Kidney (tissue), 14 donors: ENCODE results near the gene RNF126. TPM values are rescaled to one million over a fixed set of nuclear protein-coding genes. Genes with fewer than 3 reads are reported as not detected.
"Not testable (repeated sequence)": the region's sequence is repeated elsewhere in the genome, so short reads cannot be mapped to it uniquely, and the experiment has no call there.

Experiments
- DNase-seq, 5 donors: peaks; one replicate each; pipeline ENCODE4 v3.0.0-alpha.2; 2013 to 2020
- FAIRE-seq: peaks from 2 replicates; lab custom pipeline; 2012; peaks lifted over from hg19 to GRCh38; lab: Jason Lieb, UNC
- H3K27ac ChIP-seq, 2 donors: one replicate each; pipeline ENCODE4 v1.7.0; 2013; ENCODE audit warnings: low read depth in 2 of 2, low read length in 2 of 2, inconsistent platforms in 1 of 2
- H3K27me3 ChIP-seq: one replicate; pipeline ENCODE4 v1.7.1; 2013; ENCODE audit warnings: low read length, inconsistent platforms; ENCODE audit not compliant: control insufficient read depth, insufficient read depth
- H3K36me3 ChIP-seq, 3 donors: one replicate each; pipeline versions ENCODE4 v1.7.0 to v1.7.1; 2013; ENCODE audit warnings: low read length in 3 of 3, control low read depth in 1 of 3, inconsistent platforms in 1 of 3; ENCODE audit not compliant: insufficient read depth in 3 of 3, control insufficient read depth in 2 of 3
- H3K4me1 ChIP-seq, 3 donors: one replicate each; pipeline versions ENCODE4 v1.7.0 to v1.7.1; 2013; ENCODE audit warnings: low read length in 3 of 3, inconsistent platforms in 1 of 3, low read depth in 1 of 3; ENCODE audit not compliant: control insufficient read depth in 2 of 3, insufficient read depth in 2 of 3
- H3K4me3 ChIP-seq, 3 donors: one replicate each; pipeline versions ENCODE4 v1.7.0 to v1.8.1; 2013; ENCODE audit warnings: low read length in 3 of 3, control low read depth in 1 of 3, inconsistent platforms in 1 of 3
- H3K9ac ChIP-seq, 3 donors: one replicate each; pipeline versions ENCODE4 v1.7.0 to v1.7.1; 2013; ENCODE audit warnings: low read length in 3 of 3, control low read depth in 1 of 3, inconsistent platforms in 1 of 3
- H3K9me3 ChIP-seq, 3 donors: one replicate each; pipeline versions ENCODE4 v1.7.0 to v1.7.1; 2013; ENCODE audit warnings: low read length in 3 of 3, control low read depth in 1 of 3, inconsistent platforms in 1 of 3; ENCODE audit not compliant: control insufficient read depth in 2 of 3, insufficient read depth in 1 of 3
- intact Hi-C: fragments of 100-400 bp; cut with DNase I; formaldehyde crosslinking; loops from one replicate; pipeline ENCODE4 v1.11.1; 2022
- polyA plus RNA-seq: library from polyadenylated mRNA; stranded (reverse); fragments of 350-450 nt; fragmentation: Illumina TruSeq; extraction: RNeasy Lipid Tissue Mini Kit (QIAGEN cat#74804); gene quantifications from one replicate; pipeline ENCODE4 v1.2.3, GENCODE V29; 2014; ENCODE audit warnings: low read depth, low replicate concordance; ENCODE audit not compliant: insufficient read depth
- total RNA-seq: library from RNA; stranded (reverse); fragmentation: NEBNext Ultra II Directional; extraction: Animal tissue kit (Norgen Biotek cat#: 25700); gene quantifications from one replicate; pipeline ENCODE4 v1.2.1, GENCODE V29; 2021
- TF ChIP-seq, protein P1 (sequence below): IDR thresholded peaks from 3 replicates; pipeline ENCODE4 v1.5.1; 2012; ENCODE audit warnings: mild to moderate bottlenecking, moderate library complexity, borderline replicate concordance; ENCODE audit not compliant: insufficient read depth; ENCODE audit errors: extremely low read depth
- donor health status: control.
- donor health status: control.
- donor health status: control.
- donor health status: control.
- donor health status: control.
- donor health status: DM: yes; HTN: yes; CAD: no.
- donor health status: Normal renal cell carcinoma (clear cell type).

RNF126 gene
- total and polyA plus RNA-seq, 2 donors from 2014 or later, result 33.3 to 38.0 TPM

DNA sequence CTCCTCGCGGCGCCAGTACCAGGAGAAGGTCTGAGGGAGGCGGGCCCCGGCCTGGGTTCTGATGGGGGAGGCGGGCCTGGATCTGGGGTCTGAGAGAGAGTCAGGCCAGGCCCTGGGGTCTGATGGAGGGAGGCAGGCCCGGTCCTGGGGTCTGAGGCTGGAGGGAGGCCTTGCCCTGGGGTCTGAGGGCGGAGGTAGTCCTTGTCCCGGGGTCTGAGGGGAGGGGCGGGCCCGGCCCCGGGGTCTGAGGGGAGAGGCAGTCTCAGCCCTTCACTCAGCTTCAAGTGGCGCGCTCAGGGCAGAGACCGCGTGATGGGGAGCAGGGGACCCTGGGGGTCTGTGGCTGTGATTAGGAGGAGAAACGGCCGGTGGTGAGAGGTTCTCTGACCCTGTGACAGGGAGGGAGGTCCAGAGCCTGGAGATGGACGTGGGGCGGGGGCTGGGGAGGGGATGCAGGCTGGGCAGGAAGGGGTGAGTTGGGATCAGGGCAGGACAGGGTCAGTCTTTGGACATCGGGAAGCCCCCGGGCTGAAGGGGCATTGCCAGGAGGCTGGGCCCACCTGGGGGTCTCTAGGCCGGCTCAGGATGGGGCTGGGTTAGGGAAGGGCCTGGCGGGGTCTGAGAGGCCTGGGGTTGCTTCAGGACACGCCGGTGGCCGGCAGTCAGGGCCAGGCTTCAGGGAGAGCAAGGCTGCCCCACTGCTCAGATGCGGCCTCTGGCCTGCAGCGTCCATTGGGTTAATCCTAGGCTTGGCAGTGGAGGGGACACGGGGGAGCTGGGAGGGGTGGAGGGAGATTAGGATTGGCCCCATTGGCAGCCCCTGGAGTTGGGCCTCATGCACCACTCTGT is 54.6 kb downstream of the RNF126 start:
- H3K9me3 ChIP-seq, result no peaks in the 10 kb centered on the region
- no peaks in the 10 kb centered on the region for H3K27me3 ChIP-seq
- intact Hi-C loops, result no loop called here
- no peaks in the 10 kb centered on the region for H3K36me3 ChIP-seq
- TF ChIP-seq, protein P1, sequence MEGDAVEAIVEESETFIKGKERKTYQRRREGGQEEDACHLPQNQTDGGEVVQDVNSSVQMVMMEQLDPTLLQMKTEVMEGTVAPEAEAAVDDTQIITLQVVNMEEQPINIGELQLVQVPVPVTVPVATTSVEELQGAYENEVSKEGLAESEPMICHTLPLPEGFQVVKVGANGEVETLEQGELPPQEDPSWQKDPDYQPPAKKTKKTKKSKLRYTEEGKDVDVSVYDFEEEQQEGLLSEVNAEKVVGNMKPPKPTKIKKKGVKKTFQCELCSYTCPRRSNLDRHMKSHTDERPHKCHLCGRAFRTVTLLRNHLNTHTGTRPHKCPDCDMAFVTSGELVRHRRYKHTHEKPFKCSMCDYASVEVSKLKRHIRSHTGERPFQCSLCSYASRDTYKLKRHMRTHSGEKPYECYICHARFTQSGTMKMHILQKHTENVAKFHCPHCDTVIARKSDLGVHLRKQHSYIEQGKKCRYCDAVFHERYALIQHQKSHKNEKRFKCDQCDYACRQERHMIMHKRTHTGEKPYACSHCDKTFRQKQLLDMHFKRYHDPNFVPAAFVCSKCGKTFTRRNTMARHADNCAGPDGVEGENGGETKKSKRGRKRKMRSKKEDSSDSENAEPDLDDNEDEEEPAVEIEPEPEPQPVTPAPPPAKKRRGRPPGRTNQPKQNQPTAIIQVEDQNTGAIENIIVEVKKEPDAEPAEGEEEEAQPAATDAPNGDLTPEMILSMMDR, result no peak
- no peak overlapping the region for H3K27ac ChIP-seq
- H3K4me1 ChIP-seq, result no peaks in the 10 kb centered on the region
- FAIRE-seq (no peak), DNase-seq (no peak)
- H3K4me3 ChIP-seq, result no peak overlapping the region
- no peak overlapping the region for H3K9ac ChIP-seq

DNA sequence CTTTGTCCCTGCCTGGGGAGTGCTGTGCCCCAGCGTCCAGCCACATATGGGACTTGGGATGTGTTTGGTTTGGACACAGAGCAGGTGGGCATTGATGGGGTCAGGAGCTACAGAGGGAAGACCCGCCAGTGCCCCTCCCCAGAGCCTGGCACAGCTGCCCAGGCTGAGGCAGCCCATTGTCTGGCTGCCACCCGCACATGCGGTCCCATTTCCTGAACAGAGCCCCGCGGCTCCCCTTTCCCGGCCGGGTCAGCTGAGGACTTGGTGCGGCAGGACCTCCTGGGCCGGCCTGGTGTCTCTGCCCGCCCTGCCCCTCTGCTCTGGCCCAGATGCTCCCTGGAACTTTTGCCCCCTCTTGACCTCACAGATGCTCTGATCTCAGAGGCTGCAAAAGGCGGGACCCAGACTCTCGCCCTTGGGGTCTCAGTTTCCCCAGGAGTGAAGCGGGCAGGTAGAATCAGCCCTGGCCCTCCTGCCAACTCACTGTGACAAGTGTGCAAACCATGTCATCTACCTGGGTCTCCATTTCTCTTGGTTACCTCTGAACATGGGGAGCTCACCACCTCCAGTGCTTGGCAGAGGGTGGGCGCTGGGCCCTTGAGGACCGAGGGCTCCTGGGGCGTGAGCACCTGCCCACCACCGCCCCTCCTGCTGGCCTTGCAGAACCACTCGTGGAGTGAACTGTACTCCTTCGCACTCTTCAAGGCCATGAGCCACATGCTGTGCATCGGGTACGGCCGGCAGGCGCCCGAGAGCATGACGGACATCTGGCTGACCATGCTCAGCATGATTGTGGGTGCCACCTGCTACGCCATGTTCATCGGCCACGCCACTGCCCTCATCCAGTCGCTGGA is 55.5 kb downstream of the RNF126 start:
- FAIRE-seq, result no peak

DNA sequence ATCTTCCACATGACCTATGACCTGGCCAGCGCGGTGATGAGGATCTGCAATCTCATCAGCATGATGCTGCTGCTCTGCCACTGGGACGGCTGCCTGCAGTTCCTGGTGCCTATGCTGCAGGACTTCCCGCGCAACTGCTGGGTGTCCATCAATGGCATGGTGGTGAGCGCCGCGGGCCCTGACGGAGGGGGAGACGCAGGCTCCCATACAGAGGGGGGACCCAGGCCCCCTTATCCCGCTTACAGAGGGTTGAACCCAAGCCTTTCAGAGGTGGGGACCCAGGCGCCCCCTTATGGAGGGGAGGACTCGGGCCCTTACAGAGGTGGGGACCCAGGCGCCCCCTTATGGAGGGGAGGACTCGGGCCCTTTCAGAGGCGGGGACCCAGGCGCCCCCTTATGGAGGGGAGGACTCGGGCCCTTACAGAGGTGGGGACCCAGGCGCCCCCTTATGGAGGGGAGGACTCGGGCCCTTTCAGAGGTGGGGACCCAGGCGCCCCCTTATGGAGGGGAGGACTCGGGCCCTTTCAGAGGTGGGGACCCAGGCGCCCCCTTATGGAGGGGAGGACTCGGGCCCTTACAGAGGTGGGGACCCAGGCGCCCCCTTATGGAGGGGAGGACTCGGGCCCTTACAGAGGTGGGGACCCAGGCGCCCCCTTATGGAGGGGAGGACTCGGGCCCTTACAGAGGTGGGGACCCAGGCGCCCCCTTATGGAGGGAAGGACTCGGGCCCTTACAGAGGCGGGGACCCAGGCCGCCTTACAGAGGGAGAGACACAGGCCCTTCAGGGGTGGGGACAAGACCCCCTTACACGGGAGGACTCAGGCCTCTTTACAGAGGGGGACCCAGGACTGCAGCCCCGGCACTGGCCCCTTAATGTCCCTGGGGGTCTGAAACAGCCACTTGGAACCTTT is 57.7 kb downstream of the RNF126 start:
- H3K27ac ChIP-seq, FAIRE-seq, H3K4me1 ChIP-seq, intact Hi-C loops, H3K9ac ChIP-seq, H3K36me3 ChIP-seq, H3K27me3 ChIP-seq, DNase-seq, H3K9me3 ChIP-seq, H3K4me3 ChIP-seq: not testable (repeated sequence)

More for the DNA sequence above, 55.5 kb downstream of the RNF126 start:
- Histone ChIP-seq H3K4me1 (no peaks in the 10 kb centered on the region), H3K4me3 (no peak overlapping the region), H3K36me3 (no peaks in the 10 kb centered on the region), H3K9ac (no peak overlapping the region), H3K27me3 (no peaks in the 10 kb centered on the region), H3K27ac (no peak overlapping the region), H3K9me3 (no peaks in the 10 kb centered on the region)
- DNase-seq, result no peak
- intact Hi-C loops, result no loop called here
- TF ChIP-seq, protein P1, result no peak
